HG03571 (cell line): ENCODE measurements around the gene IL1RAPL2.
"Not testable (repeated sequence)": the region's sequence is repeated elsewhere in the genome, so short reads cannot be mapped to it uniquely, and the experiment has no call there.

ENCODE experiments used
- ATAC-seq: cut with Tn5 transposase; IDR thresholded peaks from one replicate; pipeline ENCODE4 v1.9.1; 2021; ENCODE audit not compliant: unreplicated experiment

The IL1RAPL2 gene

GRCh38 chrX:105684288-105684687 lies 1118.3 kb downstream of the IL1RAPL2 start:
- not testable (repeated sequence) for ATAC-seq

DNA sequence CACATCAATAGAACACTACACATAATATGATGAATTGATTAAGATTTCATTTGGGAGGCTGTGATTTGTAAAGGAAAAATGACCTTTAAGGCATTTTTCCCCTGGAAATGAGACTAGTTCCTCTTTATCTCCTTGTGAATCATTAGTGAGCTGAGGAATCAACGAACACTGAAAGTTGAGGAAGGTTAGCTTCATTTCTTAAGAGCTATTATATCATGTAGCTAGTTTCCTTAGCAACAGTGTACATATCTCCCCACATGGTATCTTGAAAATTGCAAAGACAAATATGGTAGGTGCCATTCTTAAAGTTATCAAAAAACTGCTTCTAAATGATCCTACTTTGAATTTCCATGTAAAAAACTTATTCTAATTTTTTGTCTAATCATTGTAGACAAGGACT lies 1128.8 kb downstream of the IL1RAPL2 start:
- ATAC-seq: no peak

DNA sequence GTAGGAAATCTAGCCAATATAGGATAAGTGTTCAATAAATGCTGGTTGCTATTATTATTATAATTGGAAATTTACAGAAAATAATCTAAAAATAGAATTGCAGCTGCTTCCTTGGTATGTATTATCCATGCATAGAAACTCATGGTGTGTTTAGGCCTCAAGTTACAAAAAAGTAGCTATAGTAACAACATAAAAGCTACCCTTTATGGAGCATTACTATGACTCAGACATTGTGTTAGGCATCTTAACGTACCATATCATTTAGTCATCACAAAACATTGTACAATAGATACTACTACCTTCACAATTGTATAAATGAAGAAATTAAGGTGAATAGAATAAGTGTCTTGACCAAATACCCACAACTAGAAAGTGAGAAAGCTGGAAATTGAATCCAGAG lies 1129.5 kb downstream of the IL1RAPL2 start:
- ATAC-seq: no peak

- no peak for ATAC-seq
These were observed 1130.9 kb downstream of the IL1RAPL2 start for GRCh38 chrX:105696870-105697269.

GRCh38 chrX:105697984-105698781 lies 1132.2 kb downstream of the IL1RAPL2 start:
- ATAC-seq: no peak

DNA sequence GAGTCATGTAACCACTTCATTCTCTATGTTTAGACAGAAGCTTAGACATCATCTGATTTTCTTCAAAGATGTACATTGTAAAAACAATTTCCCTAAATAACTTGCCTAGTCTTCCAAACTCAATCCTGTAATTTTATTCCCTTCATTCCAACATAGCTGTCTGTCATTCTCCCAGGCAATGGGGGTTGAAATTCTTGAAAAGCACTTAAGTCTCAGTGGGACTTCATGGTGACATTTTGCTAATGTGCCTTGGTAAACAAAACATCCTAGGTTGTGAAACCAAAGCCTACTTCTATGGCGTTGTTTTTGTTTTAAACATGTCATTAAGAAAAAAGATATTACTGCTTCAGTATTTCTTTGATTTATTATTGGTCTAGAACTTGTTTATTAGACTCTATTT lies 1134.3 kb downstream of the IL1RAPL2 start:
- ATAC-seq: no peak

DNA sequence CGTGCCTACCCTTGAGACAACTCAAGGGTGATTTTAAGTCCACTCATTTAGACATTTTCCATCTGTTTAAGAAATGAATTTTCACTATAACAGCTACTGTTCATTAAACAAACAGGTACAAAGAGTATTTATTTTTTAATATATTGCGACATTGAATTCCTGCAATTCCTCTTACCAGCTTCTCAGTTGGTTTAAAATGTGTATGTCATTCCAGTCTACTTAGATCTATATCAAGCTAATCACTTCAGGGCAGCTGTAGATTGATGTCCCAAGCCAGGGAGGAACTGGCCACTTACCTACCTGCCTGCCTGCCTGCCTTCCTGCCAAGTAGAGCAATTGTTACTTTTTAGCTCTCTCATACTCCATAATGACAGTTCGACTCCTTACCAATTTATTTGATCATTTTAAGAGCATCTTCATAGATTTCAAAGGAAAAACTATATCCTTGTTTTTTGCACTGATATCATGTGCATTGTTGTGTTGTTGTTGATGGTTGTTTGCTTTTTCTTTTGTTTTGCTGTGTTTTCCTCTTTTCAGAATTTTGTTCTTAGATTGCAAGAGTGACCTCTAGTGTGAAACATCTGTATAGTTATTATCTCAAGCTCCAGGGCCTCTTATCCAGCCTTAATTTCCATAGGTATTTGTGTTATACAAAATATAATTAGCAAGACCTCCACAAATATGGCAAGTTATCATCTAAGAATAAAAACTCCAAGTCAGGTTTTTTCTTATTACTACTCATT lies 1135.5 kb downstream of the IL1RAPL2 start:
- no peak for ATAC-seq

DNA sequence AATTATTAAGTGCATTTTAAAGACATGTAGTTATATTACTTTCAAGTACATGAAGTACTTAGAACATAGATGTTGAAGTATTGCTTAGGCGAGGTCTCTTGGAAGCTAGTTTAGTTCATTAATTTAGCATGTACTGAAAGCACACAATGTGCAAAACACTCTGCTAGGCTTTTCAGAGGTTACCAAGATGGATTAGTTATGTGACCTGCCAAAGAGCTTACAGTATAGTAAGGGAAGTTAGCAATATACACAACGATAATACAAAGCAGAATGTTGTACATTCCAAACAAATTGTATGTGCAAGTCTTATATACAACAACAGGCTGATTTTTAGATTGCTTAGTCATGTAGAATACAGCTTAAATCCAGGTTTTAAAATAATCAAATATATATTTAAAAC lies 1137.9 kb downstream of the IL1RAPL2 start:
- no peak for ATAC-seq

- no peak for ATAC-seq
These were observed 1140.0 kb downstream of the IL1RAPL2 start for GRCh38 chrX:105706041-105706440.

DNA sequence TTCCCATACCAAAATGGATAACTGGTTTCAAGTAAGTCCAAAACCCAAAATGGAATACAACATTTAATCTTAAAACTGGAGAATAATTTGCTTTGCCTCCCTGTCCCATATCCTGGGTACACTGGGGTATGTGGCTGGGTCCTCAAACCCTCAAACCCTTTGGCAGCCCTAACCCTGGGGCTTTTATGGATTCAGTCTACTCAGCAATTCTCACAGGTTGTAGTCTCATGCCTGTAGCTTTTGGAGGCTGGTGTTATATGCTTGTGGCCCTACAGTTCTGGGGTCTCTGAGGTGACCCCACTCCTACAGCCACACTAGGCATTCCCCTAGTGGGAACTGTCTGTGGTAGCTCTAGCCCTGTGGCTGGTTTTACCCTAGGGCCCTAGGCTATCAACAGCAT lies 1145.8 kb downstream of the IL1RAPL2 start:
- ATAC-seq: no peak

GRCh38 chrX:105715746-105716145 lies 1149.7 kb downstream of the IL1RAPL2 start:
- no peak for ATAC-seq

GRCh38 chrX:105723966-105724735 lies 1158.2 kb downstream of the IL1RAPL2 start:
- no peak for ATAC-seq

- no peak for ATAC-seq
These were observed 1159.2 kb downstream of the IL1RAPL2 start for GRCh38 chrX:105725228-105725627.

GRCh38 chrX:105738162-105738561 lies 1172.2 kb downstream of the IL1RAPL2 start:
- no peak for ATAC-seq

DNA sequence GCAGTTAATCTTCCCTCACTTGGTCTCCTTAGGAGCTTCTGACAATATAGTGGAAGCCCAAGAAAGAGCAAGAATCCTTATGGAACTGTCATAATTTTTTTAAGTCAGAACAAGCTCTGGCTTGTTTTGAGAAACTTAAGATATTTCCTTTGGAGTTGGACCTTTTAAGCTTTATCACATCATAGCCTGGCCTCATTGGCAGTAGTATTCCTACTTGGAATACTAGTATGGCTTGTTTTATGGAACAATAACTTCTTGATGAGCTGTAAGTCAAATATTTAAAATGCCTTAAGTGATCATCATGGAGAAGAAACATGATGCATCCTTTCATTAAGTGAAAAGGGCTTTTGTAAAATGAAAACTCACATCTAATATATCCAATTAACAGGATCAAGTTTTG lies 1178.3 kb downstream of the IL1RAPL2 start:
- ATAC-seq: no peak

DNA sequence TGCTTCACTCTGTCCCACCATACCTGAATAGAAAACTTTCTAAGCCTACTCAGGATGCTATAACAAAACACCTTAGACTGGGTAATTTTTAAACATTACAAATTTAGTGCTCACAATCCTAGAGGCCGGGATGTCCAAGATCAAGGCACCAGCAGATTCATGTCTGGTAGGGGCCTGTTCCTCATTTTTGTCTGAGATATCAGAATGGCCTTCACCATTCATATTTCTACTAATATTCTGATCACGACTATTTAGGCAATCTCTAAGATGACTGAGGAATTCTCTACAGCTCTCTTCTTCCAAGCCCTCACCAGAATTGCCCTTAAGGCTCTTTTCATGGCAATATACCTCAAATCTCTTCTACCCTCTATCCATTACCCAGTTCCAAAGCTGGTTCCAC lies 1178.9 kb downstream of the IL1RAPL2 start:
- no peak for ATAC-seq

- ATAC-seq: no peak
These were observed 1179.9 kb downstream of the IL1RAPL2 start for GRCh38 chrX:105745863-105746262.

DNA sequence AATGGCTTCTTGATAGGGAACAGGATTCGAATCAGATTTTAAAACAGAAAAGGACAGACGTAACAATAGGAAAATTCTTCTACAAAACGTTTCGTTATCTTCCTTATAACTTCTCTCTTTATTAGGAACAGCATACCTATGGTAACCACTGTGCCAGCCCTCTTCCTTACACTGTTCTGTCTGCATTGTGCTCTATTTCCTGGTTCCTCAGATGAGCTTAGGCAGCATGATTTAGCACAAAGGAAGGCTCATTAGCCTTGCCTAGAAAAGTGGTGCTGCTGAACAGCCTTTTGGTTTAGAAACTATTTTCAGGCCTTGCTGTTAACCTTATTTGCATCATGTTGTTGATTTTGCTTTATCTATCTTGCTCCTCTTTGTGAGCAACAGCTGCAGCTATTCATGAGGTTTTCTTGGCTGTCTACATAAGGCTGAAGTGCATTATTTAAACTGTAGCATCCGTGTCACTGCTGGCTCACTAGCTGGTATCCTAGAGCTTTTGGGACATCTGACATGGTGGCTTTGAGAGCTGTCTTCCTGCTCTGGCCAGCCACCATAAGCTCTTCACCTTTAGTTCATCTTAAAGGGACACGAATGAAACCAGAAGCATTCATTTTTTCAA lies 1186.4 kb downstream of the IL1RAPL2 start:
- no peak for ATAC-seq

DNA sequence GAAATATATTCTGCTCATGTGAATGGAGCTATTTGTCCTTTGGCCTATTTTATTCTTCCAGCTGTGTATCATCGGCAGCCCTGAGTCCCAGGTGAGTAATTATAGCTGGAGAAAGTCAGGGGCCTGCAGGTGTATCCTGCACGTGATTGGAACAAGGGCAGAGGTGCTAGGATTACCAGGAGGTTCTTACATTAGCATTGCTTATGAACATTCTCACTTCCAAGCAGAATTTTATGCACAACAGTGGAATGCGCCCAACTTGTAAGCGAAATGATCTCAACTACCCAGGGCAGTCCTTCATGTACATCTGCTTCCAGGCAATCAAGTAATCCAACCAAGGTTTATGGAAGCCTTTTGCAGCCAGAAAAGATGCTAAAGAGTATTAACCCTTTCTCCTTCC lies 1187.4 kb downstream of the IL1RAPL2 start:
- ATAC-seq: no peak

DNA sequence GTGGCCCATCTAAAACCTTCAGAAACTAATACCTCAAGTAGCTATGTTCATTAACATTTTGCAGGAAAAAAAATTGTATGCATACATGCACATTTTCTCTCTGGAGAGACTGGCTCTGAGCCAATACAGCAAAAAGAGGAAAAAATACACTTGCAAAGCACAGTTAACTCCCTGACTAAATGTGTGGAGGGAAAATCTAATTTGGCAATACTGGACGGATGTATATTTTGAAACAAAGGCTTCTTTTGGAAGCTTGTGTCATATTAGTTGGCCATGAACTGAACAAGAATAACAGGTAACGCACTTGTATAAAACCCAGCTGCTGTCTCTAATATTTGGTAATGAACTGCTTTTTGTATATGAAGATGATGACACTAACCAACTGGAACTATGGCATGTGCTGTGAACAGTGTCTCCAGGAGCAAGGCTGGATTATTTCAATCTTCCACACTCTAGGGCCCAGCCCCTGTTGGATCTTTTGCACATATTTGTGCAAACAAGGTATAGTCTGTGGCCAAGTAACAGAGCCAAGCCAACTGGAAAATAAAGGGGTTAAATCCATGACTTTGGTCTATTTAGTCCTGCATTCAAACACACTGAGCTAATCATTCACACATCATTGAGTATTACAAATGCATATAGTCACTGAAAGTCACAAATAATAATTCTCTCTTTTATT lies 1188.4 kb downstream of the IL1RAPL2 start:
- ATAC-seq: no peak

GRCh38 chrX:105755109-105755508 lies 1189.1 kb downstream of the IL1RAPL2 start:
- ATAC-seq: no peak
